ENCODE measurements around the gene TLX1. TPM values are rescaled to one million over a fixed set of nuclear protein-coding genes. Genes with fewer than 3 reads are reported as not detected.

The TLX1 gene
- total RNA-seq, 1 donor from 2014 or later = not detected

GRCh38 chr10:101112799-101113594 is 18.1 kb upstream of the TLX1 start:
- H3K4me1 ChIP-seq = no peaks in the 10 kb centered on the region
- TF ChIP-seq, protein P1, sequence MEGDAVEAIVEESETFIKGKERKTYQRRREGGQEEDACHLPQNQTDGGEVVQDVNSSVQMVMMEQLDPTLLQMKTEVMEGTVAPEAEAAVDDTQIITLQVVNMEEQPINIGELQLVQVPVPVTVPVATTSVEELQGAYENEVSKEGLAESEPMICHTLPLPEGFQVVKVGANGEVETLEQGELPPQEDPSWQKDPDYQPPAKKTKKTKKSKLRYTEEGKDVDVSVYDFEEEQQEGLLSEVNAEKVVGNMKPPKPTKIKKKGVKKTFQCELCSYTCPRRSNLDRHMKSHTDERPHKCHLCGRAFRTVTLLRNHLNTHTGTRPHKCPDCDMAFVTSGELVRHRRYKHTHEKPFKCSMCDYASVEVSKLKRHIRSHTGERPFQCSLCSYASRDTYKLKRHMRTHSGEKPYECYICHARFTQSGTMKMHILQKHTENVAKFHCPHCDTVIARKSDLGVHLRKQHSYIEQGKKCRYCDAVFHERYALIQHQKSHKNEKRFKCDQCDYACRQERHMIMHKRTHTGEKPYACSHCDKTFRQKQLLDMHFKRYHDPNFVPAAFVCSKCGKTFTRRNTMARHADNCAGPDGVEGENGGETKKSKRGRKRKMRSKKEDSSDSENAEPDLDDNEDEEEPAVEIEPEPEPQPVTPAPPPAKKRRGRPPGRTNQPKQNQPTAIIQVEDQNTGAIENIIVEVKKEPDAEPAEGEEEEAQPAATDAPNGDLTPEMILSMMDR (IDR thresholded peaks at IDR 0.05; ENCODE audit: borderline replicate concordance) = no peak
- no peak overlapping the region for H3K27ac ChIP-seq (replicated peaks)
- no peaks in the 10 kb centered on the region for H3K9me3 ChIP-seq (replicated peaks)
- peaks cover 98% of the 10 kb centered on the region for H3K27me3 ChIP-seq (ENCODE audit: low read depth)
- no peaks in the 10 kb centered on the region for H3K36me3 ChIP-seq
- intact Hi-C loops (cut with micrococcal nuclease) = no loop called here
- no peak for DNase-seq
- no peak overlapping the region for H3K4me3 ChIP-seq

- Histone ChIP-seq H3K9me3 (replicated peaks) (no peaks in the 10 kb centered on the region), H3K27ac (replicated peaks) (no peak overlapping the region), H3K27me3 (ENCODE audit: low read depth) (peaks cover 98% of the 10 kb centered on the region), H3K4me1 (no peaks in the 10 kb centered on the region), H3K36me3 (no peaks in the 10 kb centered on the region), H3K4me3 (no peak overlapping the region)
- intact Hi-C loops (cut with micrococcal nuclease) = no loop called here
- TF ChIP-seq, protein P1 (IDR thresholded peaks at IDR 0.05; ENCODE audit: borderline replicate concordance) = no peak
- no peak for DNase-seq
These were observed 17.2 kb upstream of the TLX1 start for GRCh38 chr10:101113890-101114403.

DNA sequence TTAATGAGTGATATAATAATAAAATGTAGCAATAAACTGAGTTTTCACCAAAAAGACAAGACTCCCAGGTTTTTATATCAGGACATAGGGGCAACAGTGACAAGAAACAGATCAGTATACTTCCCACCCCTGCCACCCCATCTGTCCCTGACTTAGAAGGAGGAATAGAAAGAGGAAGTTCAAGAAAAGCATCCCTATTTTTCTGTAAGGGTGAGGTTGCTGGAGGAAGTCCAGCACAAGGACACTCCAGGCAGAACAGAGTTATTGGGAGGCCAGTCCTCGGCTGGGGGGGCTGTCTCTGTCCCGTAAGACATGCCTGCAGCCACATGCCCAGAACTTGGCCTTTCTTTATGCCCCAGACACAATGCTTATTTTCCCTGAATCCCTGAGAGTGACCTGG is 16.5 kb upstream of the TLX1 start:
- DNase-seq = no peak
- intact Hi-C loops (cut with micrococcal nuclease) = no loop called here
- Histone ChIP-seq H3K27ac (replicated peaks) (no peak overlapping the region), H3K4me3 (no peak overlapping the region), H3K9me3 (replicated peaks) (no peaks in the 10 kb centered on the region), H3K36me3 (no peaks in the 10 kb centered on the region), H3K4me1 (no peaks in the 10 kb centered on the region), H3K27me3 (ENCODE audit: low read depth) (peaks cover 98% of the 10 kb centered on the region)
- TF ChIP-seq, protein P1 (IDR thresholded peaks at IDR 0.05; ENCODE audit: borderline replicate concordance) = no peak

GRCh38 chr10:101116754-101117153 is 14.3 kb upstream of the TLX1 start:
- intact Hi-C loops (cut with micrococcal nuclease) = no loop called here
- Histone ChIP-seq H3K36me3 (no peaks in the 10 kb centered on the region), H3K9me3 (replicated peaks) (no peaks in the 10 kb centered on the region), H3K4me1 (peaks cover 11% of the 10 kb centered on the region), H3K4me3 (no peak overlapping the region), H3K27ac (replicated peaks) (no peak overlapping the region), H3K27me3 (ENCODE audit: low read depth) (peaks cover 98% of the 10 kb centered on the region)
- TF ChIP-seq, protein P1 (IDR thresholded peaks at IDR 0.05; ENCODE audit: borderline replicate concordance) = no peak
- no peak for DNase-seq

DNA sequence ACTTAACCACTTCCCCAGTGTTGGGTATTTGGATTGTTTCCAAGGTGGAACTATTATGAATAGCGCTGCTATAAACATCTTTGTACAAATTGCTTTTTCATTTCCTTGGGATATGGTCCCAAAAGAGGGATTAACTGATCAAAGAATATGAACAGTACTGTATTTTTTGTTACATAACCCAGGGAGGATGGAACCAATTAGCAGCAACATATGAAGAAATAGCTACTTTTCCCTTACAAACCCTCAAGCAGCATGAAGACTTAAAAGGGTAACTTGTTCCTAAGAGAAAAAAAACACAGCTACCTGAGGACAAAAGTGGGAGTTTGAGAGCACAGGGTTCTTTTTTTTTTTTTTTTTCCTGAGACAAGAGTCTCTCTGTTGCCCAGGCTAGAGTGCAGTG is 13.1 kb upstream of the TLX1 start:
- H3K27ac ChIP-seq (replicated peaks) = no peak overlapping the region
- H3K4me1 ChIP-seq = peaks cover 15% of the 10 kb centered on the region
- intact Hi-C loops (cut with micrococcal nuclease) = no loop called here
- H3K4me3 ChIP-seq = no peak overlapping the region
- DNase-seq = no peak
- no peaks in the 10 kb centered on the region for H3K9me3 ChIP-seq (replicated peaks)
- H3K36me3 ChIP-seq = no peaks in the 10 kb centered on the region
- TF ChIP-seq, protein P1 (IDR thresholded peaks at IDR 0.05; ENCODE audit: borderline replicate concordance) = no peak
- H3K27me3 ChIP-seq (ENCODE audit: low read depth) = peaks cover 98% of the 10 kb centered on the region

Data from left ventricle myocardium inferior (tissue), 1 donor.